Caco-2 (cell line): ENCODE results near the gene ATG13. TPM values are rescaled to one million over a fixed set of nuclear protein-coding genes. Genes with fewer than 3 reads are reported as not detected.

ENCODE experiments used
- BruUV-seq: library from RNA; stranded (reverse); fragments of 400-500 nt; replicated peaks from 2 replicates; lab custom pipeline; 2021; lab: Mats Ljungman, UMichigan
- CTCF ChIA-PET: fragments of 300-600 bp; sonication (Branson Sonifier 250); formaldehyde crosslinking; loops from one replicate; lab custom pipeline; 2022; ENCODE audit warnings: antibody characterized with exemption; lab: Charles Lee
- POLR2A ChIA-PET: fragments of 300-600 bp; sonication (Branson Sonifier 250); formaldehyde crosslinking; loops from one replicate; lab custom pipeline; 2022; ENCODE audit warnings: antibody characterized with exemption; lab: Charles Lee
- DNase-seq, 2 experiments: peaks; one replicate each; pipeline versions ENCODE4 v3.0.0 to v3.0.0-alpha.2; 2020 to 2022
- H3K27me3 ChIP-seq: replicated peaks from 2 replicates; pipeline ENCODE4 v1.6.0; 2011; ENCODE audit warnings: low read length; ENCODE audit not compliant: control insufficient read depth, insufficient read depth
- H3K36me3 ChIP-seq: 2 replicates; pipeline ENCODE4 v1.5.1; 2011; ENCODE audit warnings: low read length; ENCODE audit not compliant: control insufficient read depth, insufficient read depth
- H3K4me1 ChIP-seq: fragments of 250-450 bp; sonication (Bioruptor Pico); 2 replicates; pipeline ENCODE4 v1.5.1; 2020; ENCODE audit warnings: mild to moderate bottlenecking
- H3K4me3 ChIP-seq: 2 replicates; pipeline ENCODE4 v1.5.1; 2011; ENCODE audit warnings: low read depth, mild to moderate bottlenecking, control low read depth, low read length
- H3K9me3 ChIP-seq: fragments of 250-450 bp; sonication (Bioruptor Pico); 2 replicates; pipeline ENCODE4 v1.5.1; 2020; ENCODE audit warnings: mild to moderate bottlenecking, moderate library complexity
- H3K27ac Mint-ChIP-seq: one replicate; pipeline ENCODE4 v1.8.0; 2022; ENCODE audit warnings: mixed read lengths; ENCODE audit not compliant: unreplicated experiment
- H3K27me3 Mint-ChIP-seq: one replicate; pipeline ENCODE4 v1.8.0; 2022; ENCODE audit warnings: mixed read lengths; ENCODE audit not compliant: insufficient read depth, unreplicated experiment
- H3K36me3 Mint-ChIP-seq: one replicate; pipeline ENCODE4 v1.8.0; 2022; ENCODE audit warnings: mild to moderate bottlenecking, mixed read lengths; ENCODE audit not compliant: insufficient read depth, unreplicated experiment
- H3K4me1 Mint-ChIP-seq: one replicate; pipeline ENCODE4 v1.8.0; 2022; ENCODE audit warnings: low read depth, mixed read lengths; ENCODE audit not compliant: unreplicated experiment
- H3K4me3 Mint-ChIP-seq: one replicate; pipeline ENCODE4 v1.8.0; 2022; ENCODE audit warnings: mild to moderate bottlenecking, moderate library complexity, mixed read lengths; ENCODE audit not compliant: unreplicated experiment
- H3K9me3 Mint-ChIP-seq: one replicate; pipeline ENCODE4 v1.8.0; 2022; ENCODE audit warnings: mixed read lengths; ENCODE audit not compliant: unreplicated experiment
- intact Hi-C: fragments of 100-400 bp; cut with micrococcal nuclease; formaldehyde crosslinking; loops from one replicate; pipeline ENCODE4 v1.10.0; 2022; ENCODE audit not compliant: unreplicated experiment
- total RNA-seq: library from RNA; stranded (reverse); gene quantifications from 2 replicates; pipeline ENCODE4 v1.2.3, GENCODE V29; 2022
- TF ChIP-seq, protein P1 (sequence below), 2 experiments: fragments of 200-600 bp in 1 of 2; IDR thresholded peaks; 1 replicate in 1 of 2; 2 replicates in 1 of 2; pipeline versions ENCODE4 v1.5.1 to v1.8.0; 2011 to 2022; ENCODE audit warnings: antibody characterized with exemption in 1 of 2, control low read depth in 1 of 2, inconsistent platforms in 1 of 2, low read depth in 1 of 2, low read length in 1 of 2, mild to moderate bottlenecking in 1 of 2, moderate library complexity in 1 of 2; ENCODE audit not compliant: insufficient read depth in 1 of 2, severe bottlenecking in 1 of 2, unreplicated experiment in 1 of 2

ATG13 gene
- total RNA-seq, 1 experiment from 2014 or later = 101 TPM

- ChIA-PET CTCF (no interaction called here), POLR2A (no interaction called here)
- no peaks in the 10 kb centered on the region for H3K27me3 ChIP-seq
- Mint-ChIP-seq H3K27ac (peak overlapping the region; percentile 80), H3K4me1 (peaks cover 8% of the 10 kb centered on the region), H3K27me3 (no peaks in the 10 kb centered on the region), H3K4me3 (peak overlapping the region; percentile 48), H3K9me3 (no peaks in the 10 kb centered on the region), H3K36me3 (peaks cover 46% of the 10 kb centered on the region)
- intact Hi-C loops = no loop called here
- TF ChIP-seq, protein P1, sequence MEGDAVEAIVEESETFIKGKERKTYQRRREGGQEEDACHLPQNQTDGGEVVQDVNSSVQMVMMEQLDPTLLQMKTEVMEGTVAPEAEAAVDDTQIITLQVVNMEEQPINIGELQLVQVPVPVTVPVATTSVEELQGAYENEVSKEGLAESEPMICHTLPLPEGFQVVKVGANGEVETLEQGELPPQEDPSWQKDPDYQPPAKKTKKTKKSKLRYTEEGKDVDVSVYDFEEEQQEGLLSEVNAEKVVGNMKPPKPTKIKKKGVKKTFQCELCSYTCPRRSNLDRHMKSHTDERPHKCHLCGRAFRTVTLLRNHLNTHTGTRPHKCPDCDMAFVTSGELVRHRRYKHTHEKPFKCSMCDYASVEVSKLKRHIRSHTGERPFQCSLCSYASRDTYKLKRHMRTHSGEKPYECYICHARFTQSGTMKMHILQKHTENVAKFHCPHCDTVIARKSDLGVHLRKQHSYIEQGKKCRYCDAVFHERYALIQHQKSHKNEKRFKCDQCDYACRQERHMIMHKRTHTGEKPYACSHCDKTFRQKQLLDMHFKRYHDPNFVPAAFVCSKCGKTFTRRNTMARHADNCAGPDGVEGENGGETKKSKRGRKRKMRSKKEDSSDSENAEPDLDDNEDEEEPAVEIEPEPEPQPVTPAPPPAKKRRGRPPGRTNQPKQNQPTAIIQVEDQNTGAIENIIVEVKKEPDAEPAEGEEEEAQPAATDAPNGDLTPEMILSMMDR (IDR thresholded peaks at IDR 0.05; ENCODE audit: insufficient read depth in 1 of 2, low read depth in 1 of 2, low read length in 1 of 2, severe bottlenecking in 1 of 2, unreplicated experiment in 1 of 2) = no peak
- peaks cover 17% of the 10 kb centered on the region for H3K4me1 ChIP-seq
- no peaks in the 10 kb centered on the region for H3K36me3 ChIP-seq
- no peaks in the 10 kb centered on the region for H3K9me3 ChIP-seq
- no peak overlapping the region for H3K4me3 ChIP-seq
- DNase-seq = peak; percentile 81 to 84
- no TSS peak for BruUV-seq
Observed at GRCh38 chr11:46625406-46625805, 8.1 kb downstream of the ATG13 start.

DNA sequence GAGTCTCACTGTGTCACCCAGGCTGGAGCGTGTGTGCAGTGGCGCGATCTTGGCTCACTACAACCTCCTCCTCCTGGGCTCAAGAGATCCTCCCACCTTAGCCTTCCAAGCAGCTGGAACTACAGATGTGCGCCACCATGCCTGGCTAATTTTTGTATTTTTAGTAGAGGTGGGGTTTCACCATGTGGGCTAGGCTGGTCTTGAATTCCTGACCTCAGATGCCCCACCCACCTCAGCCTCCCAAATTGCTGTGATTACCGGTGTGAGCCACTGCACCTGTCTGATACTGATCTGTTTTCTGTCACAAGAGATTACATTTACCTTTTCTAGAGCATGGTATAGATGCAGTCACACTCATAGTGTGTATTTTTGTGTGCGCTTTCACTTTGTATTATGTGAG, 11.6 kb downstream of the ATG13 start:
- H3K36me3 ChIP-seq = no peaks in the 10 kb centered on the region; the same call in 1 of the 2 replicates
- DNase-seq = no peak
- H3K4me1 Mint-ChIP-seq = peaks cover 8% of the 10 kb centered on the region
- H3K4me3 Mint-ChIP-seq = no peak overlapping the region
- no peaks in the 10 kb centered on the region for H3K27me3 Mint-ChIP-seq
- peaks cover 50% of the 10 kb centered on the region for H3K36me3 Mint-ChIP-seq
- H3K9me3 ChIP-seq = no peaks in the 10 kb centered on the region
- no peak overlapping the region for H3K27ac Mint-ChIP-seq
- H3K9me3 Mint-ChIP-seq = no peaks in the 10 kb centered on the region
- ChIA-PET POLR2A (no interaction called here), CTCF (no interaction called here)
- intact Hi-C loops = no loop called here
- H3K27me3 ChIP-seq = no peaks in the 10 kb centered on the region
- BruUV-seq = no TSS peak
- H3K4me3 ChIP-seq = no peak overlapping the region
- TF ChIP-seq, protein P1 (IDR thresholded peaks at IDR 0.05; ENCODE audit: insufficient read depth in 1 of 2, low read depth in 1 of 2, low read length in 1 of 2, severe bottlenecking in 1 of 2, unreplicated experiment in 1 of 2) = no peak
- peaks cover 16% of the 10 kb centered on the region for H3K4me1 ChIP-seq

DNA sequence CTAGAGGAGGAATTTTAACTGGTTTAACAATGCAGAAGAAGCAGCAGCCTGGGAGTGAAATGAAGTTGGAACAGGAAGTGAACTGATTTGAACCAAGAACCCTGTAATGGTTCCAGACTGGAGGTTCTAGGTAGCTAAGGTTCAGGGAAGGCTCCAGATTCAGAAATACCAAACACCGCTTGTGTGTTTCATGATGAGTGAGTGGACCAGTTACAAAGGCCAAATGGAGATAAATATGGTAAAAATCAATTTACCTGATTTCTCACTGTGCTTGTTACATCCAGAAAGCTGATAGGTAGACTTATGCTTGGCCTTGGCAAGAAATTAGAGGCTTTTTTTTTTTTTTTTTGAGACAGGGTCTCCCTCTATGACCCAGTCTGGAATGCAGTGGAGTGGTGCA, 12.9 kb downstream of the ATG13 start:
- POLR2A ChIA-PET = no interaction called here

More for the DNA sequence above, 12.9 kb downstream of the ATG13 start:
- Mint-ChIP-seq H3K36me3 (peaks cover 38% of the 10 kb centered on the region), H3K4me3 (no peak overlapping the region), H3K4me1 (peaks cover 7% of the 10 kb centered on the region), H3K27ac (no peak overlapping the region), H3K27me3 (no peaks in the 10 kb centered on the region), H3K9me3 (no peaks in the 10 kb centered on the region)
- Histone ChIP-seq H3K36me3 (no peaks in the 10 kb centered on the region; the same call in 1 of the 2 replicates), H3K4me1 (peaks cover 13% of the 10 kb centered on the region), H3K4me3 (no peak overlapping the region), H3K27me3 (no peaks in the 10 kb centered on the region), H3K9me3 (no peaks in the 10 kb centered on the region)
- CTCF ChIA-PET = no interaction called here
- intact Hi-C loops = no loop called here
- TF ChIP-seq, protein P1 (IDR thresholded peaks at IDR 0.05; ENCODE audit: insufficient read depth in 1 of 2, low read depth in 1 of 2, low read length in 1 of 2, severe bottlenecking in 1 of 2, unreplicated experiment in 1 of 2) = no peak
- no peak for DNase-seq
- BruUV-seq = no TSS peak
